K562 (cell line): Measurements from ENCODE around the gene GOLGA2. TPM values are rescaled to one million over a fixed set of nuclear protein-coding genes. Genes with fewer than 3 reads are reported as not detected.
A peak's percentile ranks its signal among the peaks of the same experiment; 100 is the strongest.

ENCODE experiments used
- ARID2 ChIP-seq: fragments of 450-650 bp; IDR thresholded peaks from 2 replicates; pipeline ENCODE4 v1.6.1; 2017; ENCODE audit warnings: antibody characterized with exemption, mild to moderate bottlenecking
- ATF3 ChIP-seq, 2 experiments: fragments of 450-650 bp in 1 of 2; sonication (generic) in 1 of 2; formaldehyde crosslinking in 1 of 2; IDR thresholded peaks in 1 of 2; conservative IDR thresholded peaks in 1 of 2; 2 replicates each; pipeline versions ENCODE4 v1.6.1 to v1.8.1; 2016 to 2023; ENCODE audit warnings: mild to moderate bottlenecking in 2 of 2, moderate library complexity in 2 of 2, inconsistent platforms in 1 of 2, missing genetic modification reagents in 1 of 2
- BCOR ChIP-seq: fragments of 450-650 bp; IDR thresholded peaks from 2 replicates; pipeline ENCODE4 v1.6.1; 2016
- CCNT2 ChIP-seq: IDR thresholded peaks from 2 replicates; pipeline ENCODE4 v1.6.1; 2011; ENCODE audit warnings: borderline replicate concordance, low read depth, mild to moderate bottlenecking, moderate library complexity, mixed read lengths, low read length; ENCODE audit not compliant: insufficient read length; ENCODE audit errors: extremely low read depth
- COPS2 ChIP-seq: fragments of 450-650 bp; conservative IDR thresholded peaks from 2 replicates; pipeline ENCODE4 v1.6.1; 2016; ENCODE audit warnings: mild to moderate bottlenecking, moderate library complexity
- CREB1 ChIP-seq, 2 experiments: sonication (generic) in 1 of 2; formaldehyde crosslinking in 1 of 2; IDR thresholded peaks; 2 replicates each; pipeline versions ENCODE4 v1.6.1 to v1.8.0; 2012 to 2022; ENCODE audit warnings: inconsistent platforms in 1 of 2, mild to moderate bottlenecking in 1 of 2, missing genetic modification reagents in 1 of 2, moderate library complexity in 1 of 2
- HEY1 ChIP-seq: fragments of 250-450 bp; sonication (Bioruptor Pico); IDR thresholded peaks from 2 replicates; pipeline ENCODE4 v1.5.0; 2020; ENCODE audit warnings: mild to moderate bottlenecking, moderate library complexity, borderline replicate concordance
- KDM2B ChIP-seq: fragments of 250-450 bp; sonication (Bioruptor Pico); IDR thresholded peaks from 2 replicates; pipeline ENCODE4 v1.8.0; 2021; ENCODE audit warnings: mild to moderate bottlenecking, moderate library complexity
- MXI1 ChIP-seq: IDR thresholded peaks from 2 replicates; pipeline ENCODE4 v1.6.1; 2011; ENCODE audit warnings: low read depth, mild to moderate bottlenecking, improper control_type of control experiment, low read length
- RBBP5 ChIP-seq: fragments of 200-600 bp; sonication (generic); IDR thresholded peaks from 2 replicates; pipeline ENCODE4 v1.6.1; 2012; ENCODE audit warnings: borderline replicate concordance, mild to moderate bottlenecking, low read length, control low read depth, inconsistent platforms; ENCODE audit not compliant: insufficient read depth, poor library complexity, severe bottlenecking
- RFX7 ChIP-seq: fragments of 250-450 bp; sonication (Bioruptor Pico); IDR thresholded peaks from 2 replicates; pipeline ENCODE4 v1.5.1; 2021; ENCODE audit warnings: mild to moderate bottlenecking
- SAFB ChIP-seq: fragments of 200-400 bp; formaldehyde crosslinking; IDR thresholded peaks from 2 replicates; pipeline ENCODE4 v1.6.1; 2017; ENCODE audit warnings: low read depth, low read length, borderline replicate concordance
- SOX6 ChIP-seq: fragments of 450-650 bp; IDR thresholded peaks from 2 replicates; pipeline ENCODE4 v1.6.1; 2014; ENCODE audit warnings: mild to moderate bottlenecking
- ZC3H4 ChIP-seq: sonication (generic); formaldehyde crosslinking; IDR thresholded peaks from 2 replicates; pipeline ENCODE4 v1.9.0; 2021; ENCODE audit warnings: missing genetic modification reagents, borderline replicate concordance
- ZNF12 ChIP-seq: sonication (generic); formaldehyde crosslinking; IDR thresholded peaks from 2 replicates; pipeline ENCODE4 v1.4.0; 2020; ENCODE audit warnings: mild to moderate bottlenecking, missing genetic modification reagents
- ZNF316 ChIP-seq: fragments of 450-650 bp; IDR thresholded peaks from 2 replicates; pipeline ENCODE4 v1.6.1; 2016
- polyA plus RNA-seq, 8 experiments: library from polyadenylated mRNA; depleted of rRNA in 4 of 8; stranded (reverse) in 5 of 8; unstranded in 3 of 8; fragments of >200 nt; fragmentation: Nextera tagmentation in 2 of 8; fragmentation: Illumina TruSeq in 1 of 8; extraction: Ambion mirVana in 2 of 8; extraction: Trizol in 1 of 8; gene quantifications; 2 replicates each; pipeline versions ENCODE4 v1.2.1 to v1.2.3, GENCODE V29; 2011 to 2014; ENCODE audit warnings: inconsistent platforms in 1 of 8, missing spikeins in 1 of 8
- total RNA-seq, 7 experiments: library from RNA; depleted of rRNA in 6 of 7; stranded (reverse); fragments of >200 nt in 6 of 7; fragmentation: Illumina TruSeq in 2 of 7; extraction: Trizol in 2 of 7; gene quantifications; 2 replicates each; pipeline versions ENCODE4 v1.2.1 to v1.2.3, GENCODE V29; 2011 to 2021; ENCODE audit warnings: low replicate concordance in 1 of 7
- TF ChIP-seq, protein P1 (sequence below): fragments of 250-450 bp; sonication (Bioruptor Pico); IDR thresholded peaks from 2 replicates; pipeline ENCODE4 v1.5.0; 2021
- TF ChIP-seq, protein P2 (sequence below): fragments of 450-650 bp; formaldehyde crosslinking; IDR thresholded peaks from 2 replicates; pipeline ENCODE4 v1.4.0; 2020; ENCODE audit warnings: mild to moderate bottlenecking, moderate library complexity
- TF ChIP-seq, protein P3 (sequence below): fragments of 250-450 bp; sonication (Bioruptor Pico); IDR thresholded peaks from 2 replicates; pipeline ENCODE4 v1.5.0; 2021; ENCODE audit warnings: mild to moderate bottlenecking, borderline replicate concordance
- TF ChIP-seq, protein P4 (sequence below): fragments of 450-650 bp; IDR thresholded peaks from 2 replicates; pipeline ENCODE4 v1.6.1; 2016; ENCODE audit warnings: borderline replicate concordance

The GOLGA2 gene
- total and polyA plus RNA-seq, 9 of the 15 experiments (the other 6 are each of a cell fraction or from before 2014, with no cell fraction given) = 15.7 to 138 (median 76.0) TPM

- TF ChIP-seq ZNF316 (no peak), MXI1 (no peak), KDM2B (CRISPR knock-in tag) (peak; percentile 37; the same call in 1 of the 2 replicates), ZC3H4 (CRISPR knock-in tag) (no peak), RFX7 (CRISPR knock-in tag) (no peak), CREB1 (IDR thresholded peaks at IDR 0.05) (peak; percentile 9; the same call in 1 of the 2 replicates), CREB1 (CRISPR knock-in tag; IDR thresholded peaks at IDR 0.05) (no peak), SAFB (no peak), ATF3 (IDR thresholded peaks at IDR 0.05) (no peak), ATF3 (CRISPR knock-in tag; conservative IDR thresholded peaks at IDR 0.05) (no peak), ZNF12 (CRISPR knock-in tag) (no peak), BCOR (peak; percentile 82), ARID2 (0 out of 2 replicates have a peak, but pooled peaks have one; percentile 21), RBBP5 (no peak), SOX6 (no peak), CCNT2 (no peak), HEY1 (no peak), COPS2 (no peak)
- TF ChIP-seq, protein P1, sequence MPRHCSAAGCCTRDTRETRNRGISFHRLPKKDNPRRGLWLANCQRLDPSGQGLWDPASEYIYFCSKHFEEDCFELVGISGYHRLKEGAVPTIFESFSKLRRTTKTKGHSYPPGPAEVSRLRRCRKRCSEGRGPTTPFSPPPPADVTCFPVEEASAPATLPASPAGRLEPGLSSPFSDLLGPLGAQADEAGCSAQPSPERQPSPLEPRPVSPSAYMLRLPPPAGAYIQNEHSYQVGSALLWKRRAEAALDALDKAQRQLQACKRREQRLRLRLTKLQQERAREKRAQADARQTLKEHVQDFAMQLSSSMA (CRISPR knock-in tag) = no peak
- TF ChIP-seq, protein P2, sequence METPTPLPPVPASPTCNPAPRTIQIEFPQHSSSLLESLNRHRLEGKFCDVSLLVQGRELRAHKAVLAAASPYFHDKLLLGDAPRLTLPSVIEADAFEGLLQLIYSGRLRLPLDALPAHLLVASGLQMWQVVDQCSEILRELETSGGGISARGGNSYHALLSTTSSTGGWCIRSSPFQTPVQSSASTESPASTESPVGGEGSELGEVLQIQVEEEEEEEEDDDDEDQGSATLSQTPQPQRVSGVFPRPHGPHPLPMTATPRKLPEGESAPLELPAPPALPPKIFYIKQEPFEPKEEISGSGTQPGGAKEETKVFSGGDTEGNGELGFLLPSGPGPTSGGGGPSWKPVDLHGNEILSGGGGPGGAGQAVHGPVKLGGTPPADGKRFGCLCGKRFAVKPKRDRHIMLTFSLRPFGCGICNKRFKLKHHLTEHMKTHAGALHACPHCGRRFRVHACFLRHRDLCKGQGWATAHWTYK (CRISPR knock-in tag) = 0 out of 2 replicates have a peak, but pooled peaks have one; percentile 16
- TF ChIP-seq, protein P3, sequence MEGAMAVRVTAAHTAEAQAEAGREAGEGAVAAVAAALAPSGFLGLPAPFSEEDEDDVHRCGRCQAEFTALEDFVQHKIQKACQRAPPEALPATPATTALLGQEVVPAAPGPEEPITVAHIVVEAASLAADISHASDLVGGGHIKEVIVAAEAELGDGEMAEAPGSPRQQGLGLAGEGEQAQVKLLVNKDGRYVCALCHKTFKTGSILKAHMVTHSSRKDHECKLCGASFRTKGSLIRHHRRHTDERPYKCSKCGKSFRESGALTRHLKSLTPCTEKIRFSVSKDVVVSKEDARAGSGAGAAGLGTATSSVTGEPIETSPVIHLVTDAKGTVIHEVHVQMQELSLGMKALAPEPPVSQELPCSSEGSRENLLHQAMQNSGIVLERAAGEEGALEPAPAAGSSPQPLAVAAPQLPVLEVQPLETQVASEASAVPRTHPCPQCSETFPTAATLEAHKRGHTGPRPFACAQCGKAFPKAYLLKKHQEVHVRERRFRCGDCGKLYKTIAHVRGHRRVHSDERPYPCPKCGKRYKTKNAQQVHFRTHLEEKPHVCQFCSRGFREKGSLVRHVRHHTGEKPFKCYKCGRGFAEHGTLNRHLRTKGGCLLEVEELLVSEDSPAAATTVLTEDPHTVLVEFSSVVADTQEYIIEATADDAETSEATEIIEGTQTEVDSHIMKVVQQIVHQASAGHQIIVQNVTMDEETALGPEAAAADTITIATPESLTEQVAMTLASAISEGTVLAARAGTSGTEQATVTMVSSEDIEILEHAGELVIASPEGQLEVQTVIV = no peak
- TF ChIP-seq, protein P4, sequence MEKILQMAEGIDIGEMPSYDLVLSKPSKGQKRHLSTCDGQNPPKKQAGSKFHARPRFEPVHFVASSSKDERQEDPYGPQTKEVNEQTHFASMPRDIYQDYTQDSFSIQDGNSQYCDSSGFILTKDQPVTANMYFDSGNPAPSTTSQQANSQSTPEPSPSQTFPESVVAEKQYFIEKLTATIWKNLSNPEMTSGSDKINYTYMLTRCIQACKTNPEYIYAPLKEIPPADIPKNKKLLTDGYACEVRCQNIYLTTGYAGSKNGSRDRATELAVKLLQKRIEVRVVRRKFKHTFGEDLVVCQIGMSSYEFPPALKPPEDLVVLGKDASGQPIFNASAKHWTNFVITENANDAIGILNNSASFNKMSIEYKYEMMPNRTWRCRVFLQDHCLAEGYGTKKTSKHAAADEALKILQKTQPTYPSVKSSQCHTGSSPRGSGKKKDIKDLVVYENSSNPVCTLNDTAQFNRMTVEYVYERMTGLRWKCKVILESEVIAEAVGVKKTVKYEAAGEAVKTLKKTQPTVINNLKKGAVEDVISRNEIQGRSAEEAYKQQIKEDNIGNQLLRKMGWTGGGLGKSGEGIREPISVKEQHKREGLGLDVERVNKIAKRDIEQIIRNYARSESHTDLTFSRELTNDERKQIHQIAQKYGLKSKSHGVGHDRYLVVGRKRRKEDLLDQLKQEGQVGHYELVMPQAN = 0 out of 2 replicates have a peak, but pooled peaks have one; percentile 52
These were observed 21.4 kb downstream of the GOLGA2 start (continued) for GRCh38 chr9:128254362-128254761.
